K562 (cell line): ENCODE results near the gene UBL3. TPM values are rescaled to one million over a fixed set of nuclear protein-coding genes. Genes with fewer than 3 reads are reported as not detected.

ENCODE experiments used
- ATAC-seq: fragments of 200-7000 bp; cut with Tn5 transposase; 3 replicates; pipeline ENCODE4 v1.9.1; 2020; ENCODE audit warnings: moderate library complexity
- BruUV-seq: library from RNA; stranded (reverse); fragments of 400-500 nt; replicated peaks from 2 replicates; lab custom pipeline; 2021; lab: Mats Ljungman, UMichigan
- CTCF ChIA-PET: fragments of 300-600 bp; formaldehyde crosslinking; extraction: SDS; loops from one replicate; lab custom pipeline; 2021; ENCODE audit warnings: low intra/inter-chr PET ratio; lab: Yijun Ruan, JAX
- POLR2A ChIA-PET: fragments of 300-600, 350-650 bp; sonication (Branson Sonifier 250); formaldehyde crosslinking; extraction: SDS; loops from one replicate; lab custom pipeline; 2021; ENCODE audit warnings: antibody characterized with exemption, inconsistent platforms; lab: Yijun Ruan, JAX
- DNase-seq, 4 experiments: peaks; one replicate each; pipeline versions ENCODE4 v3.0.0 to v3.0.0-alpha.2; 2011 to 2018; ENCODE audit warnings: low spot score in 3 of 4, mixed read lengths in 3 of 4; ENCODE audit errors: extremely low read depth in 1 of 4
- FAIRE-seq: peaks from 2 replicates; lab custom pipeline; 2011; peaks lifted over from hg19 to GRCh38; lab: Jason Lieb, UNC
- H2AFZ ChIP-seq: 2 replicates; pipeline ENCODE4 v1.6.0; 2011; ENCODE audit warnings: low read depth, low read length, control low read depth, inconsistent platforms
- H3K27ac ChIP-seq: fragments of 200-600 bp; 3 replicates; pipeline ENCODE4 v1.8.0; 2011; ENCODE audit warnings: low read depth, mild to moderate bottlenecking, control low read depth, inconsistent platforms, low read length, moderate library complexity, mixed read lengths; ENCODE audit errors: extremely low read depth
- H3K27me3 ChIP-seq, 2 experiments: fragments of 300-600 bp in 1 of 2; 2 replicates in 1 of 2; 3 replicates in 1 of 2; pipeline versions ENCODE4 v1.6.0 to v1.8.0; 2011; ENCODE audit warnings: inconsistent platforms in 2 of 2, low read length in 2 of 2, mild to moderate bottlenecking in 1 of 2, mixed read lengths in 1 of 2, moderate library complexity in 1 of 2; ENCODE audit not compliant: control insufficient read depth in 2 of 2, insufficient read depth in 2 of 2
- H3K36me3 ChIP-seq: fragments of 300-600 bp; 3 replicates; pipeline ENCODE4 v1.8.0; 2011; ENCODE audit warnings: mild to moderate bottlenecking, low read length, inconsistent platforms; ENCODE audit not compliant: control insufficient read depth, insufficient read depth
- H3K4me1 ChIP-seq, 2 experiments: fragments of 200-600 bp in 1 of 2; replicated peaks in 1 of 2; 2 replicates in 1 of 2; 3 replicates in 1 of 2; pipeline versions ENCODE4 v1.5.1 to v1.8.0; 2011; ENCODE audit warnings: inconsistent platforms in 2 of 2, low read length in 2 of 2, mild to moderate bottlenecking in 1 of 2, mixed read lengths in 1 of 2, moderate library complexity in 1 of 2; ENCODE audit not compliant: control insufficient read depth in 2 of 2, insufficient read depth in 2 of 2
- H3K4me2 ChIP-seq: 2 replicates; pipeline ENCODE4 v1.6.1; 2011; ENCODE audit warnings: low read length, control low read depth, inconsistent platforms, mixed read lengths; ENCODE audit not compliant: insufficient read depth
- H3K4me3 ChIP-seq: fragments of 200-600 bp; sonication (generic), shearing (Covaris generic); 2 replicates; pipeline ENCODE4 v1.5.1; 2016; ENCODE audit warnings: control low read depth, inconsistent platforms
- H3K79me2 ChIP-seq: fragments of 200-600 bp; 3 replicates; pipeline ENCODE4 v1.8.0; 2011; ENCODE audit warnings: low read length, inconsistent platforms; ENCODE audit not compliant: control insufficient read depth, insufficient read depth
- H3K9ac ChIP-seq, 2 experiments: 2 replicates each; pipeline versions ENCODE4 v1.6.0 to v1.6.1; 2011; ENCODE audit warnings: low read depth in 2 of 2, low read length in 2 of 2, control low read depth in 1 of 2, inconsistent platforms in 1 of 2, mild to moderate bottlenecking in 1 of 2, mixed read lengths in 1 of 2; ENCODE audit not compliant: insufficient read depth in 1 of 2
- H3K9me1 ChIP-seq: one replicate; pipeline ENCODE4 v1.6.0; 2011; ENCODE audit warnings: inconsistent platforms, mild to moderate bottlenecking, low read length, moderate library complexity; ENCODE audit not compliant: control insufficient read depth, insufficient read depth
- H3K9me3 ChIP-seq: replicated peaks from 2 replicates; pipeline ENCODE4 v1.5.1; 2011; ENCODE audit warnings: low read depth, low read length, inconsistent platforms; ENCODE audit not compliant: control insufficient read depth, insufficient read depth
- H4K20me1 ChIP-seq: replicated peaks from 2 replicates; pipeline ENCODE4 v1.6.1; 2011; ENCODE audit warnings: low read length, inconsistent platforms, mixed read lengths; ENCODE audit not compliant: control insufficient read depth, insufficient read depth
- DIDO1 ChIP-seq: fragments of 450-650 bp; IDR thresholded peaks from 2 replicates; pipeline ENCODE4 v1.6.1; 2016; ENCODE audit warnings: low read depth, missing biosample characterization, missing genetic modification characterization
- DNMT1 ChIP-seq: fragments of 450-650 bp; IDR thresholded peaks from 2 replicates; pipeline ENCODE4 v1.6.1; 2016; ENCODE audit warnings: antibody characterized with exemption, mild to moderate bottlenecking
- FIP1L1 ChIP-seq: fragments of 200-400 bp; formaldehyde crosslinking; IDR thresholded peaks from 2 replicates; pipeline ENCODE4 v1.6.1; 2018; ENCODE audit warnings: mild to moderate bottlenecking, low read depth, low read length; ENCODE audit not compliant: poor library complexity, severe bottlenecking
- RAD51 ChIP-seq: fragments of 450-650 bp; IDR thresholded peaks from 2 replicates; pipeline ENCODE4 v1.7.1; 2016; ENCODE audit warnings: low read depth, mild to moderate bottlenecking, borderline replicate concordance
- ZFP91 ChIP-seq: sonication (generic); formaldehyde crosslinking; IDR thresholded peaks from 2 replicates; pipeline ENCODE4 v1.8.0; 2022; ENCODE audit warnings: mild to moderate bottlenecking, missing genetic modification reagents
- ZNF586 ChIP-seq: fragments of 450-650 bp; formaldehyde crosslinking; conservative IDR thresholded peaks from 2 replicates; pipeline ENCODE4 v1.4.0; 2020; ENCODE audit warnings: mild to moderate bottlenecking, moderate library complexity
- ZNF592 ChIP-seq: fragments of 450-650 bp; IDR thresholded peaks from 2 replicates; pipeline ENCODE4 v1.6.1; 2017; ENCODE audit warnings: antibody characterized with exemption, mild to moderate bottlenecking
- WGBS: fragments of 100-300 bp; shearing (Covaris generic); methylation state at CpG from one replicate; pipeline ENCODE4 v1.1.6; 2016; ENCODE audit warnings: low coverage, mixed read lengths; ENCODE audit not compliant: insufficient coverage; ENCODE audit errors: missing lambda C conversion rate; 5-methylcytosine and 5-hydroxymethylcytosine counted together
- in situ Hi-C: fragments of 300-500 bp; cut with MboI; formaldehyde crosslinking; loops from 4 replicates; pipeline ENCODE4 v1.15.0; 2018; ENCODE audit warnings: inconsistent platforms, mixed read lengths
- intact Hi-C: fragments of 100-400 bp; cut with micrococcal nuclease; formaldehyde crosslinking; loops from 2 replicates; pipeline ENCODE4 v1.14.2; 2022
- polyA plus RNA-seq, 8 experiments: library from polyadenylated mRNA; depleted of rRNA in 4 of 8; stranded (reverse) in 5 of 8; unstranded in 3 of 8; fragments of >200 nt; fragmentation: Nextera tagmentation in 2 of 8; fragmentation: Illumina TruSeq in 1 of 8; extraction: Ambion mirVana in 2 of 8; extraction: Trizol in 1 of 8; gene quantifications; 2 replicates each; pipeline versions ENCODE4 v1.2.1 to v1.2.3, GENCODE V29; 2011 to 2014; ENCODE audit warnings: inconsistent platforms in 1 of 8, missing spikeins in 1 of 8
- total RNA-seq, 7 experiments: library from RNA; depleted of rRNA in 6 of 7; stranded (reverse); fragments of >200 nt in 6 of 7; fragmentation: Illumina TruSeq in 2 of 7; extraction: Trizol in 2 of 7; gene quantifications; 2 replicates each; pipeline versions ENCODE4 v1.2.1 to v1.2.3, GENCODE V29; 2011 to 2021; ENCODE audit warnings: low replicate concordance in 1 of 7

Gene UBL3
- total and polyA plus RNA-seq, 9 of the 15 experiments (the other 6 are each of a cell fraction or from before 2014, with no cell fraction given): 0.64 to 2.4 (median 1.8) TPM

- TF ChIP-seq RAD51: no peak
- TF ChIP-seq ZFP91 (CRISPR knock-in tag): no peak
Measured at GRCh38 chr13:29805994-29806979, 44.1 kb downstream of the UBL3 start (continued).

- Histone ChIP-seq H3K79me2 (no peaks in the 10 kb centered on the region), H4K20me1 (no peaks in the 10 kb centered on the region), H3K4me3 (no peak overlapping the region), H3K9me3 (no peaks in the 10 kb centered on the region), H3K36me3 (no peaks in the 10 kb centered on the region), H3K9me1 (no peaks in the 10 kb centered on the region), H3K27me3 (peaks cover 0 to 7% of the 10 kb centered on the region in 2 experiments; a peak in 1 of 5 replicates), H3K4me2 (no peak overlapping the region), H3K4me1 (no peaks in the 10 kb centered on the region), H3K9ac (no peak overlapping the region), H2AFZ (no peak overlapping the region), H3K27ac (no peak overlapping the region)
- DNase-seq (no peak), ATAC-seq (no peak), FAIRE-seq (no peak)
- TF ChIP-seq ZNF592: no peak
- no peak for TF ChIP-seq DNMT1
- TF ChIP-seq FIP1L1: no peak
- TF ChIP-seq DIDO1 (tag): no peak
- TF ChIP-seq ZNF586: no peak
- intact Hi-C loops (no loop called here), in situ Hi-C loops (no loop called here)
- ChIA-PET CTCF (no interaction called here), POLR2A (no interaction called here)
- no TSS peak for BruUV-seq
- 0% methylated on average over 3 of the region's 3 CpGs for WGBS
Measured at GRCh38 chr13:29803221-29803620, 47.2 kb downstream of the UBL3 start.
